ELF-1 (cell line): ENCODE data around the gene PRR4.

Source experiments
- DNase-seq: peaks from one replicate; pipeline ENCODE4 v3.0.0-alpha.2; 2016; ENCODE audit warnings: low read depth, low spot score

PRR4 gene

DNA sequence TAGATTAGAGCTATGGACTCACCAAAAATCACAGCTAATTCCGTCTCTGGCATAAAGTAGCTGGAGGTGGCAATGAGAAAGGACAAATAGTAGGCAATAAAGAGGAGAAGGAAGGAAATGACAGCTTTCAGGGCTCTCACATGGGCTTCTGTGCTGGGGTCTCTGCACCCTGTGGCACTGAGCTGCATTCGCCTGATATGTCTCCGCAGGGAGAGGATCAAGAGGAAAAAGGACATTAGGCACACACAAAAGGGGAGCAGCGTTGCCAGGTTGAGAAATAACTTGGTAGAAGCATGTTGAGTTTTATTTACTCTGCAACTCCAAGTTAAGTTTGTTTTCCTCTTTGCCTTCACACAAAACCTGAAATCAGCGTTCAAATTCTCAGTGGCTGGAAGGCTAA is 47.5 kb downstream of the PRR4 start:
- DNase-seq: no peak
